ENCODE results near the gene DNAH9.

Gene DNAH9

DNA sequence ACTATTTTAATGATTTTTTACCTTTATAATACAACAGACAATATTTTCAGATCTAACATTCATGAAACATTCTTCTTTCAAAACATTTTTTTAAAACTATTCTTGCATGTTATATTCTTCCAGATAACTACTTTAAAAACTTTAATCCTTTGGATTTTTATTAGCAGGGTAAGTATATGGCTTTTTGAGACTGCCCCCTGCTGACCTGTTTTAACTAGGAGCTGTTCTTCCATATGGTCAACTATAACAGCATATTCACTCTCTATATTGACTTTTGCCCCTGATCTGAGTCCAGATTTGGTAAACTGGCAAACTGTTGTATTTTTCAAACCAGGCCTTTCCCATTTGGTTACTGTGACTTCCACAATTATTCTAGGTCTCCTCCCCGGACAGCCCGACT is 382.5 kb downstream of the DNAH9 start:
- Mint-ChIP-seq H3K4me1 (ENCODE audit: low read depth) (no peaks in the 10 kb centered on the region), H3K4me3 (no peak overlapping the region), H3K27ac (no peak overlapping the region), H3K27me3 (ENCODE audit: low read depth) (no peaks in the 10 kb centered on the region), H3K36me3 (ENCODE audit: low read depth) (peaks cover 33% of the 10 kb centered on the region), H3K9me3 (no peaks in the 10 kb centered on the region)

DNA sequence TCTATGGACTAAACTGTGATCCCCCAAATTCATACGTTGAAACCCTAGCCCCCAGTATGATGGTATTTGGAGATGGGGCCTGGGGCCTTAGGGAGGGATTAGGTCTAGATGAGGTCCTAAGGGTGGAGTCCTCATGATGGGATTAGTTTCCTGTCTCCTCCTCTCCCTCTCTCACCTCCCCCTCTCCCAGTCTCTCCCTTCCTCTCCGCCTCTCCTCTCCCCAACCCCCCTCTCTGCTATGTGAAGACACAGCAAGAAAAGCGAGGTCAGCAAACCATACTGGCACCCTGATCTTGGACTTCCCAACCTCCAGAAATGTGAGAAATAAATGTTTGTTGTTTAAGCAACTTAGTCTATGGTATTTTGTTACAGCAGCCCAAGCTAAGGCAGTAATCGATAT is 383.6 kb downstream of the DNAH9 start:
- H3K4me1 Mint-ChIP-seq (ENCODE audit: low read depth), result no peaks in the 10 kb centered on the region
- H3K4me3 Mint-ChIP-seq, result no peak overlapping the region
- H3K36me3 Mint-ChIP-seq (ENCODE audit: low read depth), result peaks cover 30% of the 10 kb centered on the region
- no peaks in the 10 kb centered on the region for H3K9me3 Mint-ChIP-seq
- no peak overlapping the region for H3K27ac Mint-ChIP-seq
- H3K27me3 Mint-ChIP-seq (ENCODE audit: low read depth), result no peaks in the 10 kb centered on the region

GRCh38 chr17:11986179-11986941 is 388.1 kb downstream of the DNAH9 start:
- Mint-ChIP-seq H3K27me3 (ENCODE audit: low read depth) (no peaks in the 10 kb centered on the region), H3K36me3 (ENCODE audit: low read depth) (peaks cover 15% of the 10 kb centered on the region), H3K9me3 (no peaks in the 10 kb centered on the region), H3K27ac (no peak overlapping the region), H3K4me1 (ENCODE audit: low read depth) (peaks cover 5% of the 10 kb centered on the region), H3K4me3 (no peak overlapping the region)

DNA sequence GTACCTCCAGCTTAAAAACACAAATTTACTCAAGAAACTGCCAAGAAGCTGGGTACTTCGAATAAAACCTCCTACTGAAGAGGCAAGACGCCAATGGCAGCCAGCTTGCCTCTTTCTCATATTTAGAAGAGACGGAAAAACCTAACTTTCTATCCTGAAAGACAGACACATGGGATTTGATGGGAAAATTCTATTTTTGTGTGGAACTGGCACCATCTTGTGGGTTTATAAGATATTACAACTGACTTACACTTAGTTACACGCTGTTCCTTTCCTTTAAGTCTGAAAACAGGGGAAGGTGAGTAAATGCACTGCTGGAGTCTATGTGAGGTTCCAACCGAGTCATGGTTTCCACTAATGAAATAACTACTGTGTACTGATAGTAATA is 388.7 kb downstream of the DNAH9 start:
- Mint-ChIP-seq H3K27ac (no peak overlapping the region), H3K4me1 (ENCODE audit: low read depth) (peaks cover 5% of the 10 kb centered on the region), H3K27me3 (ENCODE audit: low read depth) (no peaks in the 10 kb centered on the region), H3K9me3 (no peaks in the 10 kb centered on the region), H3K36me3 (ENCODE audit: low read depth) (peaks cover 16% of the 10 kb centered on the region), H3K4me3 (no peak overlapping the region)

DNA sequence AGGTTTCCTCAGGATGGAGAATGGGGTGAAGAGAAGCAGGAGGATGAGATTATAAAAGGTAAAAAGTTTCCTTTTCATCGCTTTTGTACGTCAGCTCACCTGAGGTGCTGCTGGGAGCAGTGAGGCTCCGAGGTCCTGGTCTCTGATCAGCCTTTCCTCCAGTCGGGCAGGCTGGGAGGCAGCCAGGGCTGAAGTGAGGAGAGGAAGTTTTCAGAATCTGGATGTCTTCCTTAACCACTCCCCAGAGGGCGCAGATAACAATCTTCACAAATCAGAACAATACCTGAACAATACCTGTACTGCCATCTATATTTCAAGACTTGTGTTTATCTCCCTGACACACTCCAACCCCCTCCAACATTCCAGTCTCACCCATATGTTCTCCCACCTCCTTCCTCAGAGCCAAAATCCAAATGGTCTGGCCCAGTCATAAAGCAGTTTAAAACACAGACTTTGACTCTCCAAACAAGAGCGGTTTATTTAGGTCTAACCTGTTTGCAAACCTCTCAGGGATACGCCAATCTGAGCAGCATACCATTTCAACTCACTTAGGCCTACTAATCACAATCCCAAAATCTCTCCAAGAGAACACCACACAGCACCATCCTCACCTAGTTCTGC is 392.2 kb downstream of the DNAH9 start:
- Mint-ChIP-seq H3K27ac (no peak overlapping the region), H3K9me3 (no peaks in the 10 kb centered on the region), H3K4me1 (ENCODE audit: low read depth) (peaks cover 13% of the 10 kb centered on the region), H3K27me3 (ENCODE audit: low read depth) (no peaks in the 10 kb centered on the region), H3K36me3 (ENCODE audit: low read depth) (peaks cover 4% of the 10 kb centered on the region), H3K4me3 (no peak overlapping the region)

DNA sequence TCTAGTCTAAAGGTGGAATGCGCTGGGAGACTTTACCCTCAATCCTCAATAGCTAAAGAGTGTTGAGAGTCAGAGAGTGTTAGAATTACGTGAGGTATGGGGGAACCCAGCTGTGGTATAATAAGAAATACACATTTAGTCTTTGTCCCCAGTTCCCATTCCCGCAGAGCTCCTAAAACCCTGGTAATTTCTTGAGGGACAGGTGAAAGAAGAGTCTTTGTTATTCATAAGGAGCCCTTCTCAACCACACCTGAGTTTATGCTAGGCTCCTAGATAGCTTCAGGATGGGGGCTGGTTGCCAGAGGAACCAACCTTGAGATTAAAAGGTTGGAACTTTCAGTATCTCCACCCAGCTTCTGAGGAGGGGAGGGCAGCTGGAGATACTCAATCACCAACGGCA is 393.2 kb downstream of the DNAH9 start:
- Mint-ChIP-seq H3K4me3 (no peak overlapping the region), H3K27ac (no peak overlapping the region), H3K4me1 (ENCODE audit: low read depth) (peaks cover 20% of the 10 kb centered on the region), H3K36me3 (ENCODE audit: low read depth) (peaks cover 4% of the 10 kb centered on the region), H3K27me3 (ENCODE audit: low read depth) (no peaks in the 10 kb centered on the region), H3K9me3 (no peaks in the 10 kb centered on the region)

- Mint-ChIP-seq H3K27ac (peak overlapping the region; percentile 89), H3K36me3 (ENCODE audit: low read depth) (peaks cover 6% of the 10 kb centered on the region), H3K27me3 (ENCODE audit: low read depth) (no peaks in the 10 kb centered on the region), H3K9me3 (no peaks in the 10 kb centered on the region), H3K4me1 (ENCODE audit: low read depth) (peaks cover 23% of the 10 kb centered on the region), H3K4me3 (peak overlapping the region; percentile 90)
Observed at GRCh38 chr17:11996722-11997146, 398.5 kb downstream of the DNAH9 start.

- peaks cover under 1% of the 10 kb centered on the region for H3K27me3 Mint-ChIP-seq (ENCODE audit: low read depth)
- peak within 1 kb of the TSS; percentile 90 for H3K4me3 Mint-ChIP-seq
- H3K27ac Mint-ChIP-seq, result peak within 1 kb of the TSS; percentile 89
- peaks cover 23% of the 10 kb centered on the region for H3K4me1 Mint-ChIP-seq (ENCODE audit: low read depth)
- H3K9me3 Mint-ChIP-seq, result no peaks in the 10 kb centered on the region
- H3K36me3 Mint-ChIP-seq (ENCODE audit: low read depth), result peaks cover 3% of the 10 kb centered on the region
Observed at GRCh38 chr17:11997147-11997971, 399.1 kb downstream of the DNAH9 start, which contains the start of gene ZNF18. ZNF18 (minus strand) TSS chr17:11997475; CDS start chr17:11992829, 4,646 bp downstream.

GRCh38 chr17:11997972-11998233 is 399.6 kb downstream of the DNAH9 start:
- H3K27ac Mint-ChIP-seq, result peak overlapping the region; percentile 81
- peaks cover 3% of the 10 kb centered on the region for H3K36me3 Mint-ChIP-seq (ENCODE audit: low read depth)
- peaks cover 23% of the 10 kb centered on the region for H3K4me1 Mint-ChIP-seq (ENCODE audit: low read depth)
- no peaks in the 10 kb centered on the region for H3K9me3 Mint-ChIP-seq
- H3K4me3 Mint-ChIP-seq, result peak overlapping the region; percentile 88
- H3K27me3 Mint-ChIP-seq (ENCODE audit: low read depth), result peaks cover 6% of the 10 kb centered on the region

GRCh38 chr17:11999696-12000095 is 401.4 kb downstream of the DNAH9 start:
- Mint-ChIP-seq H3K9me3 (no peaks in the 10 kb centered on the region), H3K36me3 (ENCODE audit: low read depth) (peaks cover 3% of the 10 kb centered on the region), H3K27ac (no peak overlapping the region), H3K4me3 (no peak overlapping the region), H3K27me3 (ENCODE audit: low read depth) (peaks cover 6% of the 10 kb centered on the region), H3K4me1 (ENCODE audit: low read depth) (peaks cover 20% of the 10 kb centered on the region)

GRCh38 chr17:12007466-12007865 is 409.2 kb downstream of the DNAH9 start:
- Mint-ChIP-seq H3K4me3 (no peak overlapping the region), H3K4me1 (ENCODE audit: low read depth) (no peaks in the 10 kb centered on the region), H3K27ac (no peak overlapping the region), H3K27me3 (ENCODE audit: low read depth) (peaks cover 8% of the 10 kb centered on the region), H3K36me3 (ENCODE audit: low read depth) (no peaks in the 10 kb centered on the region), H3K9me3 (no peaks in the 10 kb centered on the region)
